ENCODE results near the gene ENAH.

GRCh38 chr1:225602590-225603206, 50.2 kb downstream of the ENAH start:
- TF ChIP-seq POLR2AphosphoS5 (IDR thresholded peaks at IDR 0.05; ENCODE audit: low read depth, low read length): no peak
- no peak for TF ChIP-seq RAD21 (IDR thresholded peaks at IDR 0.05; ENCODE audit: low read depth)
- TF ChIP-seq CTCF (IDR thresholded peaks at IDR 0.05 in 2 of 3, conservative IDR thresholded peaks at IDR 0.05 in 1 of 3; ENCODE audit: borderline replicate concordance in 1 of 3, insufficient read depth in 1 of 3, low read depth in 2 of 3, low read length in 2 of 3): no peak
- no peak for TF ChIP-seq EZH2 (IDR thresholded peaks at IDR 0.05)
- no peak for TF ChIP-seq POLR2A (IDR thresholded peaks at IDR 0.05; ENCODE audit: borderline replicate concordance, extremely low read depth, insufficient read depth, insufficient read length)
- no peak for TF ChIP-seq EZH2phosphoT487 (IDR thresholded peaks at IDR 0.05; ENCODE audit: borderline replicate concordance)
- no peak for TF ChIP-seq SIN3A (IDR thresholded peaks at IDR 0.05; ENCODE audit: low read depth)
- TF ChIP-seq REST (IDR thresholded peaks at IDR 0.05; ENCODE audit: low read depth): no peak
- TF ChIP-seq ZNF274 (IDR thresholded peaks at IDR 0.05; ENCODE audit: low read depth, low read length): no peak
- TF ChIP-seq EGR1 (IDR thresholded peaks at IDR 0.05; ENCODE audit: low read depth): no peak
- no peak for TF ChIP-seq ZFX (IDR thresholded peaks at IDR 0.05)
- no peak for TF ChIP-seq SRF (IDR thresholded peaks at IDR 0.05; ENCODE audit: low read depth)
